Right lobe of liver (tissue), 6 donors: ENCODE measurements around the gene SNCAIP. TPM values are rescaled to one million over a fixed set of nuclear protein-coding genes. Genes with fewer than 3 reads are reported as not detected.

ENCODE experiments used
- ATAC-seq, 4 donors: fragments of 200-7000 bp; cut with Tn5 transposase; one replicate each; pipeline ENCODE4 v1.9.1; 2020; ENCODE audit warnings: mild to moderate bottlenecking in 4 of 4, moderate library complexity in 4 of 4
- DNase-seq, 3 donors: peaks; one replicate each; pipeline ENCODE4 v3.0.0-alpha.2; 2020
- H3K27ac ChIP-seq, 3 donors: fragments of 200-600 bp; one replicate each; pipeline ENCODE4 v1.8.0; 2022
- H3K27me3 ChIP-seq, 2 donors: fragments of 200-600 bp; one replicate each; pipeline ENCODE4 v1.8.0; 2022
- H3K36me3 ChIP-seq, 4 donors: fragments of 200-600 bp; sonication (generic) in 1 of 4; one replicate each; pipeline versions ENCODE4 v1.5.1 to v1.8.0; 2017 to 2022; ENCODE audit warnings: control low read depth in 1 of 4
- H3K4me1 ChIP-seq, 4 donors: fragments of 200-600 bp; sonication (generic) in 1 of 4; one replicate each; pipeline versions ENCODE4 v1.5.1 to v1.8.0; 2017 to 2022; ENCODE audit warnings: control low read depth in 1 of 4
- H3K4me3 ChIP-seq, 3 donors: fragments of 200-600 bp; one replicate each; pipeline ENCODE4 v1.8.0; 2022
- H3K9me3 ChIP-seq, 4 donors: fragments of 200-600 bp; sonication (generic) in 1 of 4; one replicate each; pipeline versions ENCODE4 v1.5.1 to v1.8.0; 2017 to 2022; ENCODE audit warnings: control low read depth in 1 of 4
- CTCF ChIP-seq, 4 donors: fragments of 200-600 bp in 3 of 4; fragments of 450-650 bp in 1 of 4; IDR thresholded peaks; one replicate each; pipeline versions ENCODE4 v1.5.1 to v1.8.0; 2016 to 2022; ENCODE audit warnings: antibody characterized with exemption in 4 of 4, mild to moderate bottlenecking in 2 of 4
- POLR2A ChIP-seq: fragments of 450-650 bp; IDR thresholded peaks from one replicate; pipeline ENCODE4 v1.6.1; 2017; ENCODE audit warnings: antibody characterized with exemption, mild to moderate bottlenecking
- WGBS: methylation state at CpG from one replicate; pipeline ENCODE4 v1.1.6; 2018; ENCODE audit warnings: low coverage, low lambda C conversion rate; ENCODE audit not compliant: insufficient coverage; ENCODE audit errors: missing lambda C conversion rate; 5-methylcytosine and 5-hydroxymethylcytosine counted together
- intact Hi-C, 2 donors: fragments of 100-400 bp; cut with DNase I; formaldehyde crosslinking; loops; one replicate each; pipeline versions ENCODE4 v1.11.2 to v1.14.1; 2022
- total RNA-seq, 6 experiments: library from RNA; depleted of rRNA in 2 of 6; stranded (reverse); fragments of >200 nt in 2 of 6; fragmentation: NEBNext Ultra II Directional in 3 of 6; extraction: Animal tissue kit (Norgen Biotek cat#: 25700) in 3 of 6; gene quantifications; one replicate each; pipeline versions ENCODE4 v1.1.0 to v1.2.4, GENCODE V29; 2016 to 2023
- donor health status: DM: no; HTN: yes; CAD: no.
- donor health status: DM: no; HTN: no; CAD: no.
- donor health status: DM: no; HTN: no; CAD: no.
- donor health status: DM: no; HTN: yes; CAD: no.
- donor health status: DM: no; HTN: yes; CAD: no.

SNCAIP gene
- total RNA-seq, 6 experiments from 2014 or later = 0.19 to 0.65 (median 0.32) TPM; not detected in 1

- Histone ChIP-seq H3K9me3 (no peaks in the 10 kb centered on the region), H3K27ac (no peak overlapping the region), H3K4me1 (no peaks in the 10 kb centered on the region), H3K36me3 (no peaks in the 10 kb centered on the region), H3K4me3 (no peak overlapping the region), H3K27me3 (no peaks in the 10 kb centered on the region)
- ATAC-seq (no peak), DNase-seq (no peak)
- TF ChIP-seq POLR2A (no peak), CTCF (IDR thresholded peaks at IDR 0.05) (no peak)
- intact Hi-C loops = no loop called here
- 53% methylated on average over 7 of the region's 7 CpGs for WGBS
These were observed 10.9 kb downstream of the SNCAIP start for GRCh38 chr5:122322801-122323548.

- no peaks in the 10 kb centered on the region for H3K9me3 ChIP-seq
- TF ChIP-seq POLR2A (no peak), CTCF (IDR thresholded peaks at IDR 0.05) (no peak)
- H3K4me1 ChIP-seq = no peaks in the 10 kb centered on the region
- DNase-seq (no peak), ATAC-seq (no peak)
- H3K27ac ChIP-seq = no peak overlapping the region
- 70% methylated on average over 4 of the region's 4 CpGs for WGBS
- no peaks in the 10 kb centered on the region for H3K27me3 ChIP-seq
- no peaks in the 10 kb centered on the region for H3K36me3 ChIP-seq
- intact Hi-C loops = no loop called here
- H3K4me3 ChIP-seq = no peak overlapping the region
These were observed 11.7 kb downstream of the SNCAIP start for GRCh38 chr5:122323738-122324137.

GRCh38 chr5:122327110-122327509 lies 15.1 kb downstream of the SNCAIP start:
- 43% methylated on average over 2 of the region's 2 CpGs for WGBS
- Histone ChIP-seq H3K36me3 (no peaks in the 10 kb centered on the region), H3K27ac (no peak overlapping the region), H3K9me3 (no peaks in the 10 kb centered on the region), H3K27me3 (no peaks in the 10 kb centered on the region), H3K4me1 (no peaks in the 10 kb centered on the region), H3K4me3 (no peak overlapping the region)
- ATAC-seq (no peak), DNase-seq (no peak)
- TF ChIP-seq POLR2A (no peak), CTCF (IDR thresholded peaks at IDR 0.05) (no peak)
- intact Hi-C loops = no loop called here

- Histone ChIP-seq H3K4me1 (no peaks in the 10 kb centered on the region), H3K4me3 (no peak overlapping the region), H3K27me3 (no peaks in the 10 kb centered on the region), H3K9me3 (no peaks in the 10 kb centered on the region), H3K27ac (no peak overlapping the region), H3K36me3 (no peaks in the 10 kb centered on the region)
- intact Hi-C loops = no loop called here
- ATAC-seq = no peak
- WGBS = 77% methylated on average over 5 of the region's 6 CpGs
- TF ChIP-seq CTCF (IDR thresholded peaks at IDR 0.05) (no peak), POLR2A (no peak)
- no peak for DNase-seq
These were observed 18.8 kb downstream of the SNCAIP start for GRCh38 chr5:122330881-122331280.
